Thyroid gland (tissue), 4 donors: ENCODE data around the gene TMEM116.

ENCODE experiments used
- POLR2A ChIP-seq, 2 donors: fragments of 450-650 bp; IDR thresholded peaks; one replicate each; pipeline ENCODE4 v1.6.1; 2017; ENCODE audit warnings: antibody characterized with exemption in 2 of 2, mild to moderate bottlenecking in 2 of 2, moderate library complexity in 1 of 2
- TF ChIP-seq, protein P1 (sequence below), 6 experiments: fragments of 200-600 bp in 3 of 6; fragments of 450-650 bp in 3 of 6; sonication (generic) in 3 of 6; IDR thresholded peaks; one replicate each; pipeline ENCODE4 v1.5.1; 2016 to 2019; ENCODE audit warnings: antibody characterized with exemption in 6 of 6, mild to moderate bottlenecking in 2 of 6, inconsistent platforms in 1 of 6, moderate library complexity in 1 of 6

DNA sequence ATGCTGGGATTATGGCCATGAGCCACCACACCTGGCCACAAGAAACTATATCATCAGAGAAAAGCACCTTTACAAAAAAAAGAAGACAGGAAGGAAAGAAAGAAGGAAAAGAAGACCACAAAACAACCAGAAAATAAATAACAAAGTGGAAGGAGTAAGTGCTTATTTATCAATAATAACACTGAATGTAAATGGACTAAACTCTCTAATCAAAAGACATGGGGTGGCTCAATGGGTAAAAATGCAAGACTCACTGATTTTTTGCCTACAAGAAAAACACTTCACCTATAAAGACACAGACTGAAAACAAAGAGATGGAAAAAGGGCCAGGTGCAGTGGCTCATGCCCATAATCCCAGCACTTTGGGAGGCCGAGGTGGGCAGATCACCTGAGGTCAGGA, 105.2 kb downstream of the TMEM116 start:
- TF ChIP-seq, protein P1, sequence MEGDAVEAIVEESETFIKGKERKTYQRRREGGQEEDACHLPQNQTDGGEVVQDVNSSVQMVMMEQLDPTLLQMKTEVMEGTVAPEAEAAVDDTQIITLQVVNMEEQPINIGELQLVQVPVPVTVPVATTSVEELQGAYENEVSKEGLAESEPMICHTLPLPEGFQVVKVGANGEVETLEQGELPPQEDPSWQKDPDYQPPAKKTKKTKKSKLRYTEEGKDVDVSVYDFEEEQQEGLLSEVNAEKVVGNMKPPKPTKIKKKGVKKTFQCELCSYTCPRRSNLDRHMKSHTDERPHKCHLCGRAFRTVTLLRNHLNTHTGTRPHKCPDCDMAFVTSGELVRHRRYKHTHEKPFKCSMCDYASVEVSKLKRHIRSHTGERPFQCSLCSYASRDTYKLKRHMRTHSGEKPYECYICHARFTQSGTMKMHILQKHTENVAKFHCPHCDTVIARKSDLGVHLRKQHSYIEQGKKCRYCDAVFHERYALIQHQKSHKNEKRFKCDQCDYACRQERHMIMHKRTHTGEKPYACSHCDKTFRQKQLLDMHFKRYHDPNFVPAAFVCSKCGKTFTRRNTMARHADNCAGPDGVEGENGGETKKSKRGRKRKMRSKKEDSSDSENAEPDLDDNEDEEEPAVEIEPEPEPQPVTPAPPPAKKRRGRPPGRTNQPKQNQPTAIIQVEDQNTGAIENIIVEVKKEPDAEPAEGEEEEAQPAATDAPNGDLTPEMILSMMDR (IDR thresholded peaks at IDR 0.05), result no peak
- no peak for TF ChIP-seq POLR2A (IDR thresholded peaks at IDR 0.05)
